Ectodermal cell (in vitro differentiated cells): ENCODE measurements around the gene TRAIP.
A peak's percentile ranks its signal among the peaks of the same experiment; 100 is the strongest.

Source experiments
- H3K27ac ChIP-seq: 2 replicates; pipeline ENCODE4 v1.7.0; 2013; ENCODE audit warnings: mild to moderate bottlenecking, low read depth, low read length; ENCODE audit not compliant: insufficient read depth, poor library complexity, severe bottlenecking
- H3K27me3 ChIP-seq: 2 replicates; pipeline ENCODE4 v1.7.0; 2013; ENCODE audit warnings: mild to moderate bottlenecking, low read length; ENCODE audit not compliant: insufficient read depth, control insufficient read depth, poor library complexity, severe bottlenecking
- H3K36me3 ChIP-seq: one replicate; pipeline ENCODE4 v1.7.0; 2013; ENCODE audit warnings: low read length; ENCODE audit not compliant: control insufficient read depth, insufficient read depth
- H3K4me1 ChIP-seq: one replicate; pipeline ENCODE4 v1.7.0; 2013; ENCODE audit warnings: low read length; ENCODE audit not compliant: control insufficient read depth, insufficient read depth
- H3K4me3 ChIP-seq: 2 replicates; pipeline ENCODE4 v1.7.0; 2013; ENCODE audit warnings: low read depth, low read length, control low read depth; ENCODE audit not compliant: insufficient read depth
- H3K9me3 ChIP-seq: 2 replicates; pipeline ENCODE4 v1.7.0; 2013; ENCODE audit warnings: mild to moderate bottlenecking, low read length, moderate library complexity; ENCODE audit not compliant: control insufficient read depth
- WGBS, 2 experiments: methylation state at CpG; one replicate each; pipeline ENCODE4 v1.1.7; 2013; ENCODE audit warnings: missing lambda C conversion rate in 2 of 2; 5-methylcytosine and 5-hydroxymethylcytosine counted together

TRAIP gene

DNA sequence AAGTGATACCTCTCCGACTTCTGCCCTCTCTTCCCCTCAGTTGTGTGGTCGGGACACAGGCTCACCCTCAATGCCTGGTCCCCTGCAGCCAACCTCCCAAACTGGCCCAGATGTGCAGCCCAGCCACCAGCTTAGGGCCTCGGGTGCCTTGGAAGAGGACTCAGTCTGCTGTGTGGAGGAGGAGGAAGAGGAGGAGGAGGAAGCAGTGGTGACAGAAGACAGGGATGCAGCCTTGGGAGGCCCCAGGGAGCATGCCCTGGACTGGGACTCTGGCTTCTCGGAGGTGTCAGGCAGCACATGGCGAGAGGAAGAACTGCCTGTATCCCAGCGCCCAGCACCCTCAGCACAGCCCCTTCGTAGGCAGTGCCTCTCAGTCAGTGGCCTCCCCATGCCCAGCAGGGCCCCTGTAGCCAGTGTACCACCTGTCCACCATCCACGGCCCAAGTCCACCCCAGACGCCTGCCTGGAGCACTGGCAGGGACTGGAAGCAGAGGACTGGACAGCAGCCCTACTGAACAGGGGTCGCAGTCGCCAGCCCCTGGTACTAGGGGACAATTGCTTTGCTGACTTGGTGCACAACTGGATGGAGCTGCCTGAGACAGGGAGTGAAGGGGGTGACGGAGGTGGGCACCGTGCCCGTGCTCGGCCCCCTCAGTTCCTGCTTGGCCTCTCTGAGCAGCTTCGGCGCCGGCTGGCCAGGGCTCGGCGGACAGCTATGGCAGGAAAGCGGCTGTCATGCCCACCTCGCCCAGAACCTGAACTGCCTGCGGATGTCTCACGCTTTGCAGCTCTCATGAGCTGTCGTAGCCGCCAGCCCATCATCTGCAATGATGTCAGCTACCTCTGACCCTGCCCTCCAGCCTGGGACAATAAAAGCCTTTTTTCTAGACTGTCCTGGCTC lies 52.0 kb downstream of the TRAIP start:
- peaks cover 16% of the 10 kb centered on the region for H3K4me1 ChIP-seq
- H3K36me3 ChIP-seq, result no peaks in the 10 kb centered on the region
- H3K9me3 ChIP-seq, result no peaks in the 10 kb centered on the region
- H3K27me3 ChIP-seq, result peaks cover 41% of the 10 kb centered on the region
- WGBS, 2 experiments, result 89 to 93% methylated on average over 26 of the region's 26 CpGs
- H3K27ac ChIP-seq, result no peak overlapping the region
- H3K4me3 ChIP-seq, result peak overlapping the region; percentile 82

DNA sequence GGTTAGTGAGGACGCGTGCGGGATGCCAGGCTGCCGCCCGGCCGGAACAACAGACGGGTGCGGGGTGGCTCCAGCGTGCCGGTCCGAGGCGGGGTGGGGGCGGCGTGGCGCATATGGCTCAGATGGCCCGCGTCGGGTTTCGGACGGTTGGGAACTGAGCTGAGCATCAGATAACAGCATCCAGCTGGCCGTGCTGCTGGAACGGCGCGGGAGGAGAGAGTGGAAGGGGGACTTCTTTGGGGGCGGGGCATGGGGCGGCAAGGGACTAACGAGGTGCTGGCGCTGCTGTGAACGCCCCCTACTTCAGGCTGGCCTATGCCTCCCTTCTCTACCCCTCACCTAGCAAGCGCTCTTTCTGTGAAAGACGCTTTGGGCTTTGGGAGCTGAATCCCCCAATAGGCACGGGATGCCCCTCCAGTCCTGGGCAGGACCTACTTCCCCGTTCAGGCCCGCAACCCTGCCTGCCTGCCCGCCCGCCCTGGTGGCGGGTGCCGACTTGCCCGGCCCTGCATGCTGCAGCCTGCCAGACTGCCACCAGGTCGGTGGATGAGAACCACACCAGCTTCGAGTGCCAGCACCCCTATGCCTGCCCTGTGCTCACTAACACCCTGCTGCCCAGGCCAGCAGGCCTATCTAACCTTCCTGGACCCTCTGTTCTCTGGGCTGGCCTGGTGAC lies 52.8 kb downstream of the TRAIP start:
- Histone ChIP-seq H3K27me3 (peaks cover 41% of the 10 kb centered on the region), H3K27ac (no peak overlapping the region), H3K9me3 (no peaks in the 10 kb centered on the region), H3K4me3 (peak overlapping the region; percentile 82), H3K4me1 (peaks cover 16% of the 10 kb centered on the region), H3K36me3 (no peaks in the 10 kb centered on the region)
- WGBS, 2 experiments, result 11 to 12% methylated on average over 41 of the region's 41 CpGs

DNA sequence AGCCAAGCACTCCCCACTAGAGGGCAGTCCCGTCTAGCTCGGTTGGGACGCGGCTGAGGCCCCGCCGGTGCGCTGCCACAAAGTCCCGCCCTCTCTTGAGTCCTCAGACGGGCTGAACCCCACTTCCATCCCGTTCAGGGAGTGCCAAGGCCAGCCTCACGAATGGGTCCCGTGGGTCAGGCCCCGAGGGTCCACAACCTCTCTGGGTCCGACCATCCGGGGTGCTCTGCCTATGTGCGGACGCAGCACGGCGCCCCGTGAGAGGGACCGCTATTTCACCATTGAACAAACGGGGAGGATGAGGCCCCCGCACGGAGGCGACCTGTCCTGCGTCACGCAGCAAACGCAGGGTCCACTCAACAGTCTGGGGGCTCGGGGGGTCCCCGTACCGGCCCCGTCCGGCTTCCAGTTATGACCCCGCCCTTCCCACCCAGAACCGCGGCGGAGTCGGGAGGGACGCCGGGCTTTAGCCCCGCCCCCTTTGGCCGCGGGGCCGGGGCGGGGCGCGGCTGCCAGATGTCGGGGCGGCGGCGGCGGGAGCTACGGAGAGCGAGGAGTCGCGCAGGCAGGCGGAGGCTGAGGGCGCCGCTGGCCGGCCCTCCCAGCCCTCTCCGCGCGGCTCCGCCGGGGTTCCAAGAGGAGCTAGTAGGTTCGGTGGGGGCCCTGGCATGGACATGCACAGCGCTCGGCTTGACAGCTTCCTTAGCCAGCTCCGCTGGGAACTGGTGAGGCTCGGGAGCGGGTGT lies 53.5 kb downstream of the TRAIP start, which contains the start of gene INKA1:
INKA1 (plus strand) TSS at position 543 of the 746 bp plus-strand sequence; CDS start at position 675, 132 bp downstream.
- H3K27ac ChIP-seq, result no peak within 1 kb of the TSS
- peaks cover 16% of the 10 kb centered on the region for H3K4me1 ChIP-seq
- H3K27me3 ChIP-seq, result peaks cover 41% of the 10 kb centered on the region
- no peaks in the 10 kb centered on the region for H3K9me3 ChIP-seq
- no peaks in the 10 kb centered on the region for H3K36me3 ChIP-seq
- WGBS, 2 experiments, result 0 to 1% methylated on average over 71 of the region's 71 CpGs
- peak within 1 kb of the TSS; percentile 82 for H3K4me3 ChIP-seq

DNA sequence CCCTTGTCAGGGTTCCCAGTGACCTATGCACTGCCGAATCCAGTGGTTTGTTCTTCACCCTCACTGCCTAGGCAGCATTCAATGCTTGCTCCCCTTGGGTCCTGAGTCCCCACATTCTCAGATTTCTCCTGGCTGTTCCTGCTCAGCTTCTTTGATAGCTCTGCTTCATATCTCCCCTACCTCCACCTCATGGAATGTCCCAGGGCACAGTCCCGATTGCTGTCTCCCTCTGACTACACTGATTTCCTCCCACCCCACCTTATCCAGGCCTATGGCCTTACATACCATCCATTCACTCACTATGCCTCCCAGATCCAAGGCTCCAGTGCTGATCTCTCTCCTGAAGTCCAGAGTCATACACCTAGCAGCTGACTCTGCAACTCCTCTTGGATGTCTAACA lies 55.2 kb downstream of the TRAIP start:
- 87 to 89% methylated on average over 2 of the region's 2 CpGs for WGBS, 2 experiments
- H3K4me1 ChIP-seq, result peaks cover 8% of the 10 kb centered on the region
- H3K4me3 ChIP-seq, result no peak overlapping the region

DNA sequence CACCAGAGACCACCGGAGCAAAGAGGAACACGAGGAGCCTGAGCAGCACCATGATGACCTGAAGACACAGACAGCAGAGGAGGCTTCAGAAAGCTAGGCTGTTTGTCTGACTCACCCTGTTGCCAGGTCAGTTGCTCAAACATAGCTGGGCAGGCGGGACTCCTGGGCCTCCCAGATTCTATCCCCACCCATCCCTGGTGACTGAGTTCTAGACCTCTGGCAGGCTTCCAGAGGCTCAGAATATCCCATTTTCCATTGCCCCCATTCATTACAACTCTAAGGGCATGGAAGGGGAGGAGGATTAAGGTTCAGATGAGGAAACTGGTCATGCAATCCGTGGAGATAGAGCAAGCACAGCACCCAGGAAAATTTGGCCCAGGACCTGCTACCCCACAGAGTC lies 56.6 kb downstream of the TRAIP start, which contains the start of gene CDHR4:
CDHR4 (minus strand) TSS at position 113 of the 400 bp plus-strand sequence; CDS start at position 52, 61 bp downstream.
- H3K4me3 ChIP-seq, result no peak within 1 kb of the TSS
- WGBS, 2 experiments, result 88 to 89% methylated on average over 4 of the region's 4 CpGs
- no peak within 1 kb of the TSS for H3K27ac ChIP-seq

More for the DNA sequence above, 55.2 kb downstream of the TRAIP start:
- H3K9me3 ChIP-seq, result no peaks in the 10 kb centered on the region
- H3K27me3 ChIP-seq, result peaks cover 41% of the 10 kb centered on the region
- H3K36me3 ChIP-seq, result no peaks in the 10 kb centered on the region
- H3K27ac ChIP-seq, result no peak overlapping the region

DNA sequence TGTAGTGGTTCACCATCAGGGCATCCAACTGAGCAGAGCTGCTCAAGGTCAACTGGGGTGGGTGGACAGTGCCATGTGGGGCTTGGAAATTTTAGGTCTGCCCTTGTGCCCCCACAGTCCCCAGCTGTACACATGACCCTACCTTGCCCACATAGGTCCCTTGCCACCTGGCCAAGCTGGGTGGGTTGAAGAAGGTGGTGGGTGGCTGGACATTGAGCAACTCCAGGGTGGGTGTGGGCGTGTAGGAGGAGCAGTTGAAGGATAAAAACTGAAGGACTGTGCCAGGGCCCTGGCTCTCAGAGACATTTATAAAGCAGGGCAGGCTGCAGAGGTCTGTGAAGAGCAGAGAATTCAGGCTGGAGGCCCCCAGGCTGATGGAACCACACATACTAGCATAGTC lies 57.3 kb downstream of the TRAIP start:
- Histone ChIP-seq H3K27me3 (peaks cover 27% of the 10 kb centered on the region), H3K4me1 (peaks cover 13% of the 10 kb centered on the region), H3K4me3 (no peak overlapping the region), H3K36me3 (no peaks in the 10 kb centered on the region), H3K9me3 (no peaks in the 10 kb centered on the region), H3K27ac (no peak overlapping the region)
- 70 to 74% methylated on average over 1 of the region's 1 CpG for WGBS, 2 experiments

More for the DNA sequence above, 56.6 kb downstream of the TRAIP start, which contains the start of gene CDHR4:
- Histone ChIP-seq H3K4me1 (peaks cover 14% of the 10 kb centered on the region), H3K36me3 (no peaks in the 10 kb centered on the region), H3K27me3 (peaks cover 33% of the 10 kb centered on the region), H3K9me3 (no peaks in the 10 kb centered on the region)

DNA sequence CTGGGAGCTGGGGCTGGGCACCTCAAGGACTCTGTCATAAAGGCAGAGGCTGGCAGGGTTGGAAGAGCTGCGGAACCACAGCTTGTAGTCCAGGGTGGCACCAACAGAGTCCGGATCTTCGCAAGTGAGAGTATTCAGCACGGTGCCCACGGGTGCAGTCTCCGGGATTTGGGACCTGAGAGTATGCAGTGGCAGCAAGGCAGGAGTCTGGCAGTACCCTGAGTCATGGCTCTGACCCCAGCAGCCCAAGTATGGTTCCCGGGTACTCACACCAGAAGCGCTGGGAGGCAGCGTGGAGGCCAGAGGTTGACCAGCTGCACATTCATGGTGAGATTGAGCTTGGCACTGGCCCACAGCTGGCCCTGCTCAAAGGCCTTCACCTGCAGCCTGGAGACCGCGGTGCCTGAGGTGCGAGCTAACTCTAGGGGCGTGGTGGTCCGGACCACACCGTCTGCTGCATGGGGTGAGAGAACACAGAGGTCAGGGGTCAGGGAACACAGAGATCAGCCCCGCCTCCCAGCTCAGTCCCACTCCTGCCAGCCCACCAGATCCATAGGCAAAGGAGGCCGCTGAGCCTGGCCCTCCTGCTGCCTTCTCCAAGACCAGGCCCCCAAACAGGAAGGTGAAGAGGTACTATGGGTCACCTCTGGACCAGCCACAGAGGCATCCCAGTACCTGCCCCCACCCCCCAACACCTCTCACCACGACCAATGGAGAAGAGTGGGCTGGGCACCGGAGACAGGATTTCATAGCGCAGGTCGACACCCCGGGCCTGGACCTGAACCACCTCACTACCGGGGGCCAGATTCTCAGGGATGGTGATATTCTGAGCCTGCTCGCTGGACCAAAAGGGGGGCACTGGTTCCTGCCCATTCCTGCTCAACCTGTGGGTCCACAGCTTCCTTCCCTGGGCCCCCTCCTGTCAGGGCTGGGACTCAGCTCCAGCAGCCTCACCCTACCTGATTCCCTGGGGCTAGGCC lies 61.1 kb downstream of the TRAIP start:
- Histone ChIP-seq H3K36me3 (no peaks in the 10 kb centered on the region), H3K9me3 (no peaks in the 10 kb centered on the region), H3K4me3 (no peak overlapping the region), H3K27ac (no peak overlapping the region), H3K27me3 (no peaks in the 10 kb centered on the region), H3K4me1 (peaks cover 6% of the 10 kb centered on the region)
- WGBS, 2 experiments, result 90% methylated on average over 24 of the region's 24 CpGs

DNA sequence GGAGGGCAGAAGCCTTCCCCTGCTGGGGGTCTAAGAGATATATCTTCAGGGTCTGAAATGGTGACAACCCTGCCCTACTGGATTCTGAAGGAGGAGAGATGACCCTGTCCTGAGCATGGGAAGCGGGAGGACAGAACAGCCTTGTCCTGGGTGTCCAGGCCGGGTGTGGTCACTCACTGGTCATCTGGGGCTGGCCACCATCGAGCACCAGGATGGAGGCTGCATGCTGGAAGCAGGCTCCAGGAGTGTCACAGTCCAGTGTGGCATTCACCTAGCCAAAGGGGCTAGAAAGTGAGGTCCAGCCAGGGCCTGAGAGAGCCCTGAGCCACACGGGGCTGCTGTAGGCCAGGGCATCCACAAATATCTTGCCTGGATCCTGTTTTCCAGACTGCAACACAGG lies 61.9 kb downstream of the TRAIP start:
- 90 to 92% methylated on average over 4 of the region's 4 CpGs for WGBS, 2 experiments
- no peak overlapping the region for H3K27ac ChIP-seq
- H3K4me3 ChIP-seq, result no peak overlapping the region
- H3K36me3 ChIP-seq, result no peaks in the 10 kb centered on the region
- no peaks in the 10 kb centered on the region for H3K9me3 ChIP-seq
- H3K4me1 ChIP-seq, result peaks cover 6% of the 10 kb centered on the region
- H3K27me3 ChIP-seq, result no peaks in the 10 kb centered on the region

DNA sequence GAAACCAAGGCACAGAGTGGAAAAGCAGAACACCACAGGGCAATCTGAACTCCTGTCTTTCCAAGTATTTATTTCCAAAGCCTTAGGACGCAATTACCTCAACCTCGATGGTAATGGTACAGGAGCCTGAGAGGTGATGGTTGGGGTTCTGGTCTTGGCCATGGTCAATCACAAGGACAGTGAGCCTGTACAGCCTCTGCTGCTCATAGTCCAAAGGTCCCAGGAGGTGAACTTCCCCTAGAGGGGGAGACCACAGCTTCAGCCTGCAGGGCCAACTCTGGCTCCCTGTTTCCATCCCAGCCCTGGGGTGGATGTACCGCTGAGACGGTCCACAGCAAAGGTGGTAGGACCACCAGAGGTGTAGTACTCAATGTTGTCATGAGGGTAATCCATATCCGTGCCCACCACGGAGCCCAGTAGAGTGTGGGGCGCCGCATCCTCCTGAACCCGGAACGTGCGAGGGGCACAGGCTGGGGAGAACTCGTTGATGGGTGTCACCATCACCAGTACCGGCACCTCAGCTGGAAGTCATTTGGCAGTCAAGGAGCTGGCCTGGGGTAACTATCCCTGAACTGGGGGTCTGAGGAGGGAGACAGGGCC lies 62.8 kb downstream of the TRAIP start:
- Histone ChIP-seq H3K36me3 (no peaks in the 10 kb centered on the region), H3K9me3 (no peaks in the 10 kb centered on the region), H3K27me3 (no peaks in the 10 kb centered on the region), H3K4me3 (no peak overlapping the region), H3K27ac (no peak overlapping the region), H3K4me1 (peaks cover 6% of the 10 kb centered on the region)
- 95% methylated on average over 13 of the region's 13 CpGs for WGBS, 2 experiments
